ENCODE data around the gene ADAT1. TPM values are rescaled to one million over a fixed set of nuclear protein-coding genes. Genes with fewer than 3 reads are reported as not detected.
A peak's percentile ranks its signal among the peaks of the same experiment; 100 is the strongest.
"Not testable (repeated sequence)": the region's sequence is repeated elsewhere in the genome, so short reads cannot be mapped to it uniquely, and the experiment has no call there.

Gene ADAT1
- total RNA-seq, 4 donors from 2014 or later, result 21.8 to 72.2 (median 46.5) TPM

DNA sequence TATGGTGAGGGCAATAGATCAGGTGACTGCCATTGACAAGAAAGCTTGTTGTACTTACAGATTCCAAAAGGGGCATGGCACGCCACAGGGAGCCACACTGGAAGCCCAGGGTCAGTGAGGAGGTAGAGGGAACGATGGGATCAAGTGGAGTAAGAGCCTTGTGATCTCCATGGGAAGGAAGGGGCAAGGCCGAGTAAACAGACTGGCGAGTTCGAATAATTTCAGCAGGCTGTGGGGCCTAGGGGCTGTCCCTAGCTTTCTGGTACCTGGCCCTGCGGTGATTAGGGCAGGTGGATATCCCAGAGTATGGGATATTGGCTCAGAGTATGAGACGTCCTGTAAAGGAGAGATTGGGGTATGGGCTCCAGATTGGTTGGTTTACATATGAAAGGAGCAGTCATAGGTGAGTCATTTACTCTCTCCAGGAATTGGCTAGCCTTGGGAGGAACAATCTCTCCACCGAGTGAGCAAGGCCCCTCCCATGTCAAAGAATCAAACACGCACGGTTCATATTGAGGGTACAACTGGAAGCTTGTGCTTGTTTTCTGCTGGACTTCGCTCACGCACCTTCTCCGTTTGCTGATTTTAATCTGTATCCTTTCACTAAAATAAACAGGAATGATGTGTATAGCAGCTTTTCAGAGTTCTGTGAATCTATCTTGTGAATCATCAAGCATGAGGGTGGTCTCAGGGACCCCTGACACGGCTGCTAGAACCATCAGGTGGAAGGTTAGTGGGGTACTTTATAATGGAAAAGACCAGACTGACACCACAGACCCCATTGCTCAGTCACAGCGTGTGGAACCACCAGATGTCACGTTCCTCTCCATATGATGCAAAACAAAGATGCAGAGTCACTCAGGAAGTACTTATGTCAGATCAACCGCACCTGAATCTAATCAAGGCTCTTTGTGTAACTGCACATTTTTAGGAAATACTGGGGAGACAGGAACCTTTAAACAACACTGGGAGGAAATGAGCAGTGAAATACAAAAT is 29.0 kb downstream of the ADAT1 start:
- no peaks in the 10 kb centered on the region for H3K27me3 ChIP-seq
- no peak overlapping the region for H3K4me3 ChIP-seq
- H3K27ac ChIP-seq, result no peak overlapping the region
- no peaks in the 10 kb centered on the region for H3K36me3 ChIP-seq
- no peak for TF ChIP-seq POLR2A (IDR thresholded peaks at IDR 0.05)
- TF ChIP-seq, protein P1, sequence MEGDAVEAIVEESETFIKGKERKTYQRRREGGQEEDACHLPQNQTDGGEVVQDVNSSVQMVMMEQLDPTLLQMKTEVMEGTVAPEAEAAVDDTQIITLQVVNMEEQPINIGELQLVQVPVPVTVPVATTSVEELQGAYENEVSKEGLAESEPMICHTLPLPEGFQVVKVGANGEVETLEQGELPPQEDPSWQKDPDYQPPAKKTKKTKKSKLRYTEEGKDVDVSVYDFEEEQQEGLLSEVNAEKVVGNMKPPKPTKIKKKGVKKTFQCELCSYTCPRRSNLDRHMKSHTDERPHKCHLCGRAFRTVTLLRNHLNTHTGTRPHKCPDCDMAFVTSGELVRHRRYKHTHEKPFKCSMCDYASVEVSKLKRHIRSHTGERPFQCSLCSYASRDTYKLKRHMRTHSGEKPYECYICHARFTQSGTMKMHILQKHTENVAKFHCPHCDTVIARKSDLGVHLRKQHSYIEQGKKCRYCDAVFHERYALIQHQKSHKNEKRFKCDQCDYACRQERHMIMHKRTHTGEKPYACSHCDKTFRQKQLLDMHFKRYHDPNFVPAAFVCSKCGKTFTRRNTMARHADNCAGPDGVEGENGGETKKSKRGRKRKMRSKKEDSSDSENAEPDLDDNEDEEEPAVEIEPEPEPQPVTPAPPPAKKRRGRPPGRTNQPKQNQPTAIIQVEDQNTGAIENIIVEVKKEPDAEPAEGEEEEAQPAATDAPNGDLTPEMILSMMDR (IDR thresholded peaks at IDR 0.05), result no peak
- H3K9me3 ChIP-seq, result no peaks in the 10 kb centered on the region
- intact Hi-C loops (cut with DNase I; ENCODE audit: low total_unique reads), result no loop called here
- peaks cover 0 to 3% of the 10 kb centered on the region in 2 donors for H3K4me1 ChIP-seq
- no peak for DNase-seq

DNA sequence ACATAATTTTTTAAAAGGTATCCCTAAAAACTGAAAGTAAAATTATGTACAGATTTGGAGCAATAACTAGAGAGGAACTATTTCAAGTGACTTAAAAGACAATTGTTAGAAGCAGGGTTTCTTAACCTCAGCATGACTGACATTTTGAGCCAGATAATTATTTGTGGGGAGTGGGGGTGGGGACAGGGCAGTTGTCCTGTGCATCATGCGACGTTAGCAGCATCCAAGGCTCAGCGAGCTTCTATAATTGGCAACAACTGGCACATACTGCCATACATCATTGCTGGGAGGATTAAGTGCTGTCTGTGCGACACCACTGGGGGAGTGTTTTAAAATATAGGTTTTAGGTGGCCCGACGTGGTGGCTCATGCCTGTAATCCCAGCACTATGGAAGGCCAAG is 29.8 kb downstream of the ADAT1 start:
- H3K27ac ChIP-seq, result no peak overlapping the region
- no peaks in the 10 kb centered on the region for H3K36me3 ChIP-seq
- H3K4me1 ChIP-seq, result peaks cover 0 to 3% of the 10 kb centered on the region in 2 donors
- H3K4me3 ChIP-seq, result no peak overlapping the region
- intact Hi-C loops (cut with DNase I; ENCODE audit: low total_unique reads), result no loop called here
- no peak for TF ChIP-seq POLR2A (IDR thresholded peaks at IDR 0.05)
- TF ChIP-seq, protein P1 (IDR thresholded peaks at IDR 0.05), result no peak
- no peaks in the 10 kb centered on the region for H3K27me3 ChIP-seq
- H3K9me3 ChIP-seq, result no peaks in the 10 kb centered on the region
- DNase-seq, result no peak

DNA sequence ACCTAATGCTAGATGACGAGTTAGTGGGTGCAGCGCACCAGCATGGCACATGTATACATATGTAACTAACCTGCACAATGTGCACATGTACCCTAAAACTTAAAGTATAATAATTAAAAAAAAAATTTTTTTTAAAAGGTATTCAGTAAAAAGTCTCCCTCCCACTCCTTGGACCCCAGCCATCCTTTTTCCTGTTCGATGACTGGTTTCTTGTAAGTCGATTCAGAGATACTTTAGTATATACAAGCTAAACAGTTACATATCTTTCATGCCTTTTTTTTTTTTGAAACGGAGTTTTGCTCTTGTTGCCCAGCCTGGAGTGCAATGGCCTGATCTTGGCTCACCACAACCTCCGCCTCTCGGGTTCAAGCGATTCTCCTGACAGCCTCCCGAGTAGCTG is 31.2 kb downstream of the ADAT1 start:
- H3K36me3 ChIP-seq; DNase-seq; intact Hi-C loops (cut with DNase I; ENCODE audit: low total_unique reads); H3K4me1 ChIP-seq; H3K4me3 ChIP-seq; H3K27me3 ChIP-seq; H3K9me3 ChIP-seq: not testable (repeated sequence)
- H3K27ac ChIP-seq, result peak overlapping the region in 1 of 2 donors; percentile 86

DNA sequence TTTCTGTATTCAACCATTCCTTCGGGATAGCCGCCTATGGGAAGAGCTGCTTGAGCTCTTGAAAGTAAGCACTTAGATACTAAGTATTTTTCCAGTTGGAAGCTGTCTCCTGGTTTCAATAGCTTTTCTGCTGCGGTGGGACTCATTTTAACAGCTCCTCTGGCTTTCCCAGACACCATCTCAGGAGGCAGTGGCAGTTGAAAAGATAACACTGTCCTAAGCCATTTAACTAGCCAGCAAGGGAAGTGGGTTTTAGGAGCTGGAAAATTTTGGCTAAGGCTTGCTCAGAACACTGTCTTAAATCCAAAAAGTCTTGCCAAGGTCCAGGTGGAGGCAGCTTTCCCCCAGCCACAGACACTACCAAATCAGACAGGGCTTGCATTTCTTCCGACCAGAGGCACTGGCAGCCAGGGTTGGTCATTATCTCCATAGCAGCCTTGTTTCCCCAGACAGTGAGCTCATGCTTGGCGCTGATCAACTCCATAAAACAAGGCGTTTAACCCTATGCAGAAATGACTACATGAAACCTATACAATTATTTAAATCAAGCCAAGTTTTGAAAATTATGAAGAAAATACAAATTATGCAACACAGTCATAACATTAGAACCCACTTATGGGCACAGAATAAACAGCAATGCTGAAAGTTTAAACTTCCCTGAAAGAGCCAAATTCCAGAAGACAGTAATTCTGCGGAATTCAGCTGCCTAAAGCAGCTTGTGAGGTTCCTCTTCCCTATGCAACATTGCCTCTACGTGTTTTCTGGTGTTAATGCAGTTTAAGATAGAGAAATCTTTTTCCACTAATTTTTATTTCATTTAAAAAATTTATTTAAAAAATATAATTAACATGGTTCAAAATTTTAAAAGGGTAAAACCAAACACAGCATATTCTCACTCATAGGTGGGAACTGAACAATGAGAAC is 31.9 kb downstream of the ADAT1 start:
- H3K27ac ChIP-seq, result peak overlapping the region; percentile 80 to 86
- TF ChIP-seq, protein P1 (IDR thresholded peaks at IDR 0.05), result peak in 1 of 4 experiments; percentile 19
- no peak for TF ChIP-seq POLR2A (IDR thresholded peaks at IDR 0.05)
- DNase-seq, result peak; percentile 72 to 77
- H3K4me1 ChIP-seq, result peaks cover 0 to 3% of the 10 kb centered on the region in 2 donors
- no peaks in the 10 kb centered on the region for H3K36me3 ChIP-seq
- H3K27me3 ChIP-seq, result no peaks in the 10 kb centered on the region
- H3K4me3 ChIP-seq, result no peak overlapping the region
- no peaks in the 10 kb centered on the region for H3K9me3 ChIP-seq
- intact Hi-C loops (cut with DNase I; ENCODE audit: low total_unique reads), result no loop called here

DNA sequence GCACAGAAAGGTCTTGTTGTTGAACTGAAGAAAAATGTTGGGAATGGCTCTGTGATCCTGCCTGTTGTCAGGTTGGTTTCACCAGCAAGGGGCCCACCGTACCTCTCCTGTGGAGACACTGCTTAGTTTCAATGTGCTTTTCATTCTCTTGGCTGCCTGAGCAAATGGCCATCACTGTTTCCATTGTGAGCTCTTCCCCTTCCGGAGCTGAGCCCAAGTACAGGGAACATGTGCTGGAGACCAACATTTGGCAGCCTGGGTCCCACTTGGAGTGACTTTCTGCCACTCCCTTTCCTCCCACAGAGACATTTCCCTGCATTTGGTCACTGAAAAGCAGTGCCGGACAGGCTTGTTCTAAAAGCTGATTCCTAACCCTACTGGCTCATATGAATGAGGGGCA is 33.8 kb downstream of the ADAT1 start:
- no peak for DNase-seq
- TF ChIP-seq, protein P1 (IDR thresholded peaks at IDR 0.05), result no peak
- TF ChIP-seq POLR2A (IDR thresholded peaks at IDR 0.05), result no peak
- Histone ChIP-seq H3K4me1 (peaks cover 0 to 3% of the 10 kb centered on the region in 2 donors), H3K27ac (peak overlapping the region in 1 of 2 donors; percentile 86), H3K4me3 (no peak overlapping the region), H3K27me3 (no peaks in the 10 kb centered on the region), H3K9me3 (no peaks in the 10 kb centered on the region), H3K36me3 (no peaks in the 10 kb centered on the region)
- intact Hi-C loops (cut with DNase I; ENCODE audit: low total_unique reads), result no loop called here
